Neural cell (in vitro differentiated cells): ENCODE data around the gene ZNF502. TPM values are rescaled to one million over a fixed set of nuclear protein-coding genes. Genes with fewer than 3 reads are reported as not detected.

Experiments used
- H2AFZ ChIP-seq: fragments of 200-600, 300-800 bp; sonication (generic), shearing (Covaris generic); 2 replicates; pipeline ENCODE4 v1.6.0; 2014; ENCODE audit warnings: low read depth, mild to moderate bottlenecking, antibody characterized with exemption, low read length, moderate library complexity
- H3F3A ChIP-seq: fragments of 200-600 bp; shearing (Covaris generic); 2 replicates; pipeline ENCODE4 v1.6.1; 2016; ENCODE audit warnings: mild to moderate bottlenecking, moderate library complexity, mixed read lengths, antibody characterized with exemption, low read length; ENCODE audit not compliant: insufficient read depth, poor library complexity, severe bottlenecking
- H3K27ac ChIP-seq: fragments of 200-600, 300-800 bp; sonication (generic), shearing (Covaris generic); 2 replicates; pipeline ENCODE4 v1.5.1; 2014; ENCODE audit warnings: mild to moderate bottlenecking, low read length, moderate library complexity
- H3K27me3 ChIP-seq: fragments of 300-800, 200-600 bp; sonication (generic), shearing (Covaris generic); 2 replicates; pipeline ENCODE4 v1.6.0; 2014; ENCODE audit warnings: mild to moderate bottlenecking, low read depth, low read length, moderate library complexity; ENCODE audit not compliant: insufficient read depth
- H3K36me3 ChIP-seq: fragments of 300-800, 200-600 bp; sonication (generic), shearing (Covaris generic); 2 replicates; pipeline ENCODE4 v1.5.1; 2014; ENCODE audit warnings: mild to moderate bottlenecking, antibody characterized with exemption, low read length, moderate library complexity; ENCODE audit not compliant: insufficient read depth
- H3K4me2 ChIP-seq: fragments of 300-800, 200-600 bp; sonication (generic), shearing (Covaris generic); 2 replicates; pipeline ENCODE4 v1.6.0; 2014; ENCODE audit warnings: mild to moderate bottlenecking, low read length
- H3K4me3 ChIP-seq: fragments of 300-800, 200-600 bp; sonication (generic), shearing (Covaris generic); 2 replicates; pipeline ENCODE4 v1.5.1; 2014; ENCODE audit warnings: mild to moderate bottlenecking, low read length, moderate library complexity
- H3K79me2 ChIP-seq: fragments of 200-600 bp; shearing (Covaris generic); replicated peaks from 2 replicates; pipeline ENCODE4 v1.6.0; 2014; ENCODE audit warnings: mild to moderate bottlenecking, low read length, moderate library complexity; ENCODE audit not compliant: insufficient read depth
- H3K9ac ChIP-seq: fragments of 300-800, 200-600 bp; sonication (generic), shearing (Covaris generic); 2 replicates; pipeline ENCODE4 v1.6.1; 2016; ENCODE audit warnings: mild to moderate bottlenecking, low read length, mixed read lengths
- H3K9me2 ChIP-seq: fragments of 200-600 bp; shearing (Covaris generic); 2 replicates; pipeline ENCODE4 v1.6.1; 2016; ENCODE audit warnings: mild to moderate bottlenecking, low read length, mixed read lengths; ENCODE audit not compliant: insufficient read depth
- H3K9me3 ChIP-seq: fragments of 200-600, 300-800 bp; sonication (generic), shearing (Covaris generic); 2 replicates; pipeline ENCODE4 v1.6.1; 2016; ENCODE audit warnings: mild to moderate bottlenecking, mixed run types, low read length, moderate library complexity, mixed read lengths
- H4K20me1 ChIP-seq: fragments of 200-600 bp; shearing (Covaris generic); 2 replicates; pipeline ENCODE4 v1.6.1; 2016; ENCODE audit warnings: mild to moderate bottlenecking, mixed run types; ENCODE audit not compliant: insufficient read depth
- EP300 ChIP-seq: fragments of 450-650 bp; conservative IDR thresholded peaks from 2 replicates; pipeline ENCODE4 v1.6.1; 2014; ENCODE audit warnings: antibody characterized with exemption, mild to moderate bottlenecking, moderate library complexity; ENCODE audit not compliant: poor library complexity, severe bottlenecking
- EZH2 ChIP-seq: fragments of 200-600, 300-800 bp; shearing (Covaris generic), sonication (generic); IDR thresholded peaks from 2 replicates; pipeline ENCODE4 v1.6.1; 2014; ENCODE audit warnings: antibody characterized with exemption, low read length, borderline replicate concordance, mild to moderate bottlenecking; ENCODE audit not compliant: insufficient read depth, poor library complexity, severe bottlenecking
- MXI1 ChIP-seq: fragments of 450-650 bp; conservative IDR thresholded peaks from 2 replicates; pipeline ENCODE4 v1.6.1; 2014; ENCODE audit warnings: antibody characterized with exemption, mild to moderate bottlenecking; ENCODE audit not compliant: poor library complexity, severe bottlenecking
- POLR2AphosphoS5 ChIP-seq: IDR thresholded peaks from 2 replicates; pipeline ENCODE4 v1.6.1; 2012
- RAD21 ChIP-seq: fragments of 450-650 bp; conservative IDR thresholded peaks from 2 replicates; pipeline ENCODE4 v1.6.1; 2014; ENCODE audit warnings: antibody characterized with exemption, mild to moderate bottlenecking, moderate library complexity
- SMC3 ChIP-seq: fragments of 450-650 bp; conservative IDR thresholded peaks from 2 replicates; pipeline ENCODE4 v1.6.1; 2014; ENCODE audit warnings: antibody characterized with exemption, mild to moderate bottlenecking, moderate library complexity; ENCODE audit not compliant: poor library complexity
- TAF1 ChIP-seq: IDR thresholded peaks from 2 replicates; pipeline ENCODE4 v1.6.1; 2012; ENCODE audit warnings: low read depth
- polyA plus RNA-seq: library from polyadenylated mRNA; depleted of rRNA; stranded (reverse); fragments of >200 nt; gene quantifications from 2 replicates; pipeline ENCODE4 v1.2.3, GENCODE V29; 2014
- TF ChIP-seq, protein P1 (sequence below): fragments of 450-650 bp; IDR thresholded peaks from 2 replicates; pipeline ENCODE4 v1.5.1; 2014; ENCODE audit warnings: antibody characterized with exemption, mild to moderate bottlenecking, moderate library complexity; ENCODE audit not compliant: poor library complexity, severe bottlenecking
- TF ChIP-seq, protein P2 (sequence below): IDR thresholded peaks from 2 replicates; pipeline ENCODE4 v1.6.1; 2012; ENCODE audit warnings: borderline replicate concordance

The ZNF502 gene
- polyA plus RNA-seq, 1 donor from 2014 or later: 16.0 TPM

- Histone ChIP-seq H2AFZ (no peak overlapping the region), H3K9ac (no peak overlapping the region), H3F3A (no peaks in the 10 kb centered on the region), H4K20me1 (no peaks in the 10 kb centered on the region), H3K27ac (no peak overlapping the region), H3K9me2 (no peaks in the 10 kb centered on the region), H3K79me2 (no peaks in the 10 kb centered on the region), H3K4me2 (no peak overlapping the region), H3K9me3 (no peaks in the 10 kb centered on the region), H3K27me3 (no peaks in the 10 kb centered on the region), H3K4me3 (no peak overlapping the region), H3K36me3 (no peaks in the 10 kb centered on the region)
- TF ChIP-seq EZH2: no peak
- TF ChIP-seq, protein P1, sequence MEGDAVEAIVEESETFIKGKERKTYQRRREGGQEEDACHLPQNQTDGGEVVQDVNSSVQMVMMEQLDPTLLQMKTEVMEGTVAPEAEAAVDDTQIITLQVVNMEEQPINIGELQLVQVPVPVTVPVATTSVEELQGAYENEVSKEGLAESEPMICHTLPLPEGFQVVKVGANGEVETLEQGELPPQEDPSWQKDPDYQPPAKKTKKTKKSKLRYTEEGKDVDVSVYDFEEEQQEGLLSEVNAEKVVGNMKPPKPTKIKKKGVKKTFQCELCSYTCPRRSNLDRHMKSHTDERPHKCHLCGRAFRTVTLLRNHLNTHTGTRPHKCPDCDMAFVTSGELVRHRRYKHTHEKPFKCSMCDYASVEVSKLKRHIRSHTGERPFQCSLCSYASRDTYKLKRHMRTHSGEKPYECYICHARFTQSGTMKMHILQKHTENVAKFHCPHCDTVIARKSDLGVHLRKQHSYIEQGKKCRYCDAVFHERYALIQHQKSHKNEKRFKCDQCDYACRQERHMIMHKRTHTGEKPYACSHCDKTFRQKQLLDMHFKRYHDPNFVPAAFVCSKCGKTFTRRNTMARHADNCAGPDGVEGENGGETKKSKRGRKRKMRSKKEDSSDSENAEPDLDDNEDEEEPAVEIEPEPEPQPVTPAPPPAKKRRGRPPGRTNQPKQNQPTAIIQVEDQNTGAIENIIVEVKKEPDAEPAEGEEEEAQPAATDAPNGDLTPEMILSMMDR: no peak
- TF ChIP-seq, protein P2, sequence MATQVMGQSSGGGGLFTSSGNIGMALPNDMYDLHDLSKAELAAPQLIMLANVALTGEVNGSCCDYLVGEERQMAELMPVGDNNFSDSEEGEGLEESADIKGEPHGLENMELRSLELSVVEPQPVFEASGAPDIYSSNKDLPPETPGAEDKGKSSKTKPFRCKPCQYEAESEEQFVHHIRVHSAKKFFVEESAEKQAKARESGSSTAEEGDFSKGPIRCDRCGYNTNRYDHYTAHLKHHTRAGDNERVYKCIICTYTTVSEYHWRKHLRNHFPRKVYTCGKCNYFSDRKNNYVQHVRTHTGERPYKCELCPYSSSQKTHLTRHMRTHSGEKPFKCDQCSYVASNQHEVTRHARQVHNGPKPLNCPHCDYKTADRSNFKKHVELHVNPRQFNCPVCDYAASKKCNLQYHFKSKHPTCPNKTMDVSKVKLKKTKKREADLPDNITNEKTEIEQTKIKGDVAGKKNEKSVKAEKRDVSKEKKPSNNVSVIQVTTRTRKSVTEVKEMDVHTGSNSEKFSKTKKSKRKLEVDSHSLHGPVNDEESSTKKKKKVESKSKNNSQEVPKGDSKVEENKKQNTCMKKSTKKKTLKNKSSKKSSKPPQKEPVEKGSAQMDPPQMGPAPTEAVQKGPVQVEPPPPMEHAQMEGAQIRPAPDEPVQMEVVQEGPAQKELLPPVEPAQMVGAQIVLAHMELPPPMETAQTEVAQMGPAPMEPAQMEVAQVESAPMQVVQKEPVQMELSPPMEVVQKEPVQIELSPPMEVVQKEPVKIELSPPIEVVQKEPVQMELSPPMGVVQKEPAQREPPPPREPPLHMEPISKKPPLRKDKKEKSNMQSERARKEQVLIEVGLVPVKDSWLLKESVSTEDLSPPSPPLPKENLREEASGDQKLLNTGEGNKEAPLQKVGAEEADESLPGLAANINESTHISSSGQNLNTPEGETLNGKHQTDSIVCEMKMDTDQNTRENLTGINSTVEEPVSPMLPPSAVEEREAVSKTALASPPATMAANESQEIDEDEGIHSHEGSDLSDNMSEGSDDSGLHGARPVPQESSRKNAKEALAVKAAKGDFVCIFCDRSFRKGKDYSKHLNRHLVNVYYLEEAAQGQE: no peak
- no peak for TF ChIP-seq EP300
- no peak for TF ChIP-seq RAD21
- TF ChIP-seq SMC3: no peak
- TF ChIP-seq POLR2AphosphoS5: no peak
- TF ChIP-seq TAF1: no peak
- no peak for TF ChIP-seq MXI1
These were observed 27.2 kb upstream of the ZNF502 start for GRCh38 chr3:44685128-44685800.

- Histone ChIP-seq H3K4me3 (no peak overlapping the region), H3F3A (no peaks in the 10 kb centered on the region), H3K9ac (no peak overlapping the region), H2AFZ (no peak overlapping the region), H4K20me1 (no peaks in the 10 kb centered on the region), H3K27me3 (no peaks in the 10 kb centered on the region), H3K9me3 (no peaks in the 10 kb centered on the region), H3K27ac (no peak overlapping the region), H3K4me2 (no peak overlapping the region), H3K79me2 (no peaks in the 10 kb centered on the region), H3K9me2 (no peaks in the 10 kb centered on the region), H3K36me3 (no peaks in the 10 kb centered on the region)
- TF ChIP-seq, protein P2: no peak
- TF ChIP-seq RAD21 (no peak), EZH2 (no peak), EP300 (no peak), TAF1 (no peak), SMC3 (no peak), MXI1 (no peak), POLR2AphosphoS5 (no peak)
- TF ChIP-seq, protein P1: no peak
These were observed 24.6 kb upstream of the ZNF502 start for GRCh38 chr3:44687898-44688297.
